ENCODE results near the gene EPB41L3. TPM values are rescaled to one million over a fixed set of nuclear protein-coding genes. Genes with fewer than 3 reads are reported as not detected.

Gene EPB41L3
- total and polyA plus RNA-seq, 10 of the 15 experiments (the other 5 are each of a cell fraction or from before 2014, with no cell fraction given) = 0.11 to 0.69 (median 0.23) TPM; not detected in 6

DNA sequence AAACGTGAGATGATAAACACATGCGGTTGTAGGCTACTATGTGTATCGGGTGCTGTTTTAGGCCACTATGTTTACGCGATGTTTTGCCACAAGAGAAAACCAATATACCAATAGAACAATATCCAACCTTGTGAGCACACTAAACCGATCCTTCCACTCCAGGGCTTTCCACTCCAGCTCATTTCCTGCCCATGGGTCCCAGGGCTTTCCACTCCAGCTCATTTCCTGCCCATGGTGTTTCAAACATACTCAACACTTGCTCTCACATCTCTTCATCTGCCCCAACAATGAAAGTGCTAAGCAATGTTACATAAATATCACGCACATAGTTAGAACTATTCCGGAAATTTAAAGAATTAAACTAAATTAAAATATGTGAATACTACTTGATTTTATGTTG lies 80.0 kb downstream of the EPB41L3 start:
- H3K4me1 ChIP-seq (ENCODE audit: control insufficient read depth, insufficient read depth, low read length) = no peaks in the 10 kb centered on the region
- no peak overlapping the region for H3K27ac ChIP-seq (ENCODE audit: control insufficient read depth, insufficient read depth)
- no peak overlapping the region for H3K9ac ChIP-seq (ENCODE audit: control insufficient read depth, insufficient read depth, low read length)
- no peaks in the 10 kb centered on the region for H3K79me2 ChIP-seq (ENCODE audit: control insufficient read depth, insufficient read depth, low read length)
- no peak for DNase-seq (ENCODE audit: low read depth, low spot score)
- no peaks in the 10 kb centered on the region for H3K9me3 ChIP-seq (replicated peaks; ENCODE audit: control insufficient read depth, insufficient read depth, low read length)
- ChIA-PET CTCF (no interaction called here), POLR2A (no interaction called here), RAD21 (ENCODE audit: unreplicated experiment) (no interaction called here), SMC1A (ENCODE audit: uncharacterized antibody, unreplicated experiment) (no interaction called here)
- no peak overlapping the region for H2AFZ ChIP-seq (ENCODE audit: control insufficient read depth, low read depth, low read length)
- TF ChIP-seq EP300 (IDR thresholded peaks at IDR 0.05; ENCODE audit: borderline replicate concordance in 1 of 2, control insufficient read depth in 1 of 2, low read depth in 2 of 2, low read length in 2 of 2) (no peak), YBX1 (IDR thresholded peaks at IDR 0.05) (no peak), SUZ12 (IDR thresholded peaks at IDR 0.05; ENCODE audit: unreplicated experiment) (no peak), POLR2A (IDR thresholded peaks at IDR 0.05; ENCODE audit: low read depth, low read length) (no peak), TCF7 (IDR thresholded peaks at IDR 0.05; ENCODE audit: borderline replicate concordance) (no peak), GABPA (IDR thresholded peaks at IDR 0.05; ENCODE audit: low read depth) (no peak), SMAD5 (IDR thresholded peaks at IDR 0.05; ENCODE audit: low read depth) (no peak), BHLHE40 (IDR thresholded peaks at IDR 0.05; ENCODE audit: borderline replicate concordance in 1 of 2, low read depth in 2 of 2, low read length in 1 of 2) (no peak), PBX3 (IDR thresholded peaks at IDR 0.05; ENCODE audit: insufficient replicate concordance, low read depth, low read length) (no peak), KDM1A (IDR thresholded peaks at IDR 0.05; ENCODE audit: borderline replicate concordance) (no peak), HCFC1 (IDR thresholded peaks at IDR 0.05; ENCODE audit: low read length) (no peak)
- TF ChIP-seq, protein P1, sequence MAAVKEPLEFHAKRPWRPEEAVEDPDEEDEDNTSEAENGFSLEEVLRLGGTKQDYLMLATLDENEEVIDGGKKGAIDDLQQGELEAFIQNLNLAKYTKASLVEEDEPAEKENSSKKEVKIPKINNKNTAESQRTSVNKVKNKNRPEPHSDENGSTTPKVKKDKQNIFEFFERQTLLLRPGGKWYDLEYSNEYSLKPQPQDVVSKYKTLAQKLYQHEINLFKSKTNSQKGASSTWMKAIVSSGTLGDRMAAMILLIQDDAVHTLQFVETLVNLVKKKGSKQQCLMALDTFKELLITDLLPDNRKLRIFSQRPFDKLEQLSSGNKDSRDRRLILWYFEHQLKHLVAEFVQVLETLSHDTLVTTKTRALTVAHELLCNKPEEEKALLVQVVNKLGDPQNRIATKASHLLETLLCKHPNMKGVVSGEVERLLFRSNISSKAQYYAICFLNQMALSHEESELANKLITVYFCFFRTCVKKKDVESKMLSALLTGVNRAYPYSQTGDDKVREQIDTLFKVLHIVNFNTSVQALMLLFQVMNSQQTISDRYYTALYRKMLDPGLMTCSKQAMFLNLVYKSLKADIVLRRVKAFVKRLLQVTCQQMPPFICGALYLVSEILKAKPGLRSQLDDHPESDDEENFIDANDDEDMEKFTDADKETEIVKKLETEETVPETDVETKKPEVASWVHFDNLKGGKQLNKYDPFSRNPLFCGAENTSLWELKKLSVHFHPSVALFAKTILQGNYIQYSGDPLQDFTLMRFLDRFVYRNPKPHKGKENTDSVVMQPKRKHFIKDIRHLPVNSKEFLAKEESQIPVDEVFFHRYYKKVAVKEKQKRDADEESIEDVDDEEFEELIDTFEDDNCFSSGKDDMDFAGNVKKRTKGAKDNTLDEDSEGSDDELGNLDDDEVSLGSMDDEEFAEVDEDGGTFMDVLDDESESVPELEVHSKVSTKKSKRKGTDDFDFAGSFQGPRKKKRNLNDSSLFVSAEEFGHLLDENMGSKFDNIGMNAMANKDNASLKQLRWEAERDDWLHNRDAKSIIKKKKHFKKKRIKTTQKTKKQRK (IDR thresholded peaks at IDR 0.05; ENCODE audit: low read depth, low read length) = no peak
- TF ChIP-seq, protein P2, sequence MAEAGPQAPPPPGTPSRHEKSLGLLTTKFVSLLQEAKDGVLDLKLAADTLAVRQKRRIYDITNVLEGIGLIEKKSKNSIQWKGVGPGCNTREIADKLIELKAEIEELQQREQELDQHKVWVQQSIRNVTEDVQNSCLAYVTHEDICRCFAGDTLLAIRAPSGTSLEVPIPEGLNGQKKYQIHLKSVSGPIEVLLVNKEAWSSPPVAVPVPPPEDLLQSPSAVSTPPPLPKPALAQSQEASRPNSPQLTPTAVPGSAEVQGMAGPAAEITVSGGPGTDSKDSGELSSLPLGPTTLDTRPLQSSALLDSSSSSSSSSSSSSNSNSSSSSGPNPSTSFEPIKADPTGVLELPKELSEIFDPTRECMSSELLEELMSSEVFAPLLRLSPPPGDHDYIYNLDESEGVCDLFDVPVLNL (IDR thresholded peaks at IDR 0.05; ENCODE audit: low read depth, low read length) = no peak
- H3K27me3 ChIP-seq (replicated peaks in 1 of 2; ENCODE audit: control insufficient read depth in 2 of 2, insufficient read depth in 2 of 2, low read length in 1 of 2) = no peaks in the 10 kb centered on the region; a peak in 2 of 4 replicates
- H3K4me2 ChIP-seq (ENCODE audit: control insufficient read depth, insufficient read depth) = no peak overlapping the region
- no peaks in the 10 kb centered on the region for H3K36me3 ChIP-seq (ENCODE audit: control insufficient read depth in 2 of 2, insufficient read depth in 2 of 2, low read length in 1 of 2)
- FAIRE-seq = no peak
- in situ Hi-C loops (cut with MboI) = no loop called here
- no peak overlapping the region for H3K4me3 ChIP-seq
- WGBS (ENCODE audit: insufficient coverage, insufficient replicate concordance, low lambda C conversion rate, missing lambda C conversion rate) = 67% methylated on average over 8 of the region's 8 CpGs
- no peak for ATAC-seq
- no peaks in the 10 kb centered on the region for H4K20me1 ChIP-seq (ENCODE audit: control insufficient read depth, insufficient read depth)
- no TSS peak for BruUV-seq (replicated peaks)
- intact Hi-C loops (cut with micrococcal nuclease; ENCODE audit: unreplicated experiment) = no loop called here

Measured in GM12878 (cell line).